LHCN-M2 (cell line): Measurements from ENCODE around the gene PRKN. TPM values are rescaled to one million over a fixed set of nuclear protein-coding genes. Genes with fewer than 3 reads are reported as not detected.

Experiments
- DNase-seq: peaks from one replicate; pipeline ENCODE4 v3.0.0-alpha.2; 2012; ENCODE audit warnings: low read depth
- total RNA-seq: library from RNA; depleted of rRNA; stranded (reverse); fragments of >200 nt; gene quantifications from 2 replicates; pipeline ENCODE4 v1.2.3, GENCODE V29; 2014

PRKN gene
- total RNA-seq, 1 experiment from 2014 or later, result 2.4 TPM

DNA sequence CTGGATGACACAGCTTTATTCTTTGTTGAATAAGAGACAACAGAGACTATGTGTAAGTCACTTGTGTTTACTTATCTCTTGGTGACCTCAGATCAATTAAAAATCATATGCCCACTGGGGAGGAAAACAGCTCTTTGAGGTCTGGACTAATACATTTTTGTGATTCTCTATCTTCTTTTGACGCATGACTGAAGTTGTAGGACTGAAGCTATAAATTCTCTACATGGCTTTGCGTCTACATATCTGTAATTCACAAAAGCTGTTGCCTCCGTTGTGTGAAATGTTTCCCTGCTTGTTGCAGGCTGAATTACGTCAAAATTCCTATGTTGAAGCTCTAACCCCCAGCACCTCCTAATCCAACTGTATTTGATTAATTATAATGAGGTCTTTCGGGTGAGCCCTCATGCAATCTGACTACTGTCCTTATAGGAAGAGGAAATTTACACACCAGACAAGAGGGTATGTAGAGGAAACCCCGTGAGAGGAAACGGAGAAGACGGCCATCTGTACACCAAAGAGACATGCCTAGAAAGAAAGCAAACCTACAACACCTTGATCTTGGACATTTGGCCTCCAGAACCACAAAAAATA lies 481.6 kb downstream of the PRKN start:
- DNase-seq, result no peak

DNA sequence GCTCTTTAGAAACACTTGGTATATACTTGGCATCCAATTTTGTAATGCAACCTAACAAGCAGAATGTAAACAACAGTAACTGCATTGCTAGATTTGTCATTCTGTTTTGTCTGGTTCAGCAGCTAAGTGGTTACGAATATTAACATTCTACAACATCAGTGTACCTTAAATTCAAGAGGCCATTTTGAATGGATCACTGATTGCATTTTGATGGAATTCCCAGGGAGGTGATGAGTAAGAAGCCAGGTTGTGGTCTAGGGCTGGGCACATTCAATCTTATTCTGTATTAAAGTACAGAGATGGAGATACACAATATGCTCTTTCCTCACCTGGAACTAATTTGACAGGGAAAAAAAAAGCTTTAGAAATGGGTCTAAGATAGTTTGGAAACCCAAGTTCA lies 483.5 kb downstream of the PRKN start:
- DNase-seq, result no peak

DNA sequence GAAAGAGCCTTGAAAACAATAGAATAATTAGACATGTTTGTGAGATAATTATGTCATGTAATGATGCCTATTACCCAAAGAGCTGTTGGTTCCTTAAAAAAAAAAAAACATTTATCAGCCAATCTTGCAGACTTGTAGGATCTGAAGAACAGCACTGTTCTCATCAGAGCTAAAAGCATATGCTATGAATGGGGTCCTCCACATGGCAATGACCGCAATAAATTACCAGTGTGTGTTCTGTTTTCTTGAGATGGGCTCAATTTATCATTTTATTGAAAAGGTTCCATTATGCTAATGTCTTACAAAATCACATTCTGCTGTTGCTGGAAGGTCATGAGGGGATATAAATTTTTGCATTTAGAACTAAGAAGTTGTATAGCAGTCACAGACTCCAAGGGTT lies 484.7 kb downstream of the PRKN start:
- DNase-seq, result no peak

DNA sequence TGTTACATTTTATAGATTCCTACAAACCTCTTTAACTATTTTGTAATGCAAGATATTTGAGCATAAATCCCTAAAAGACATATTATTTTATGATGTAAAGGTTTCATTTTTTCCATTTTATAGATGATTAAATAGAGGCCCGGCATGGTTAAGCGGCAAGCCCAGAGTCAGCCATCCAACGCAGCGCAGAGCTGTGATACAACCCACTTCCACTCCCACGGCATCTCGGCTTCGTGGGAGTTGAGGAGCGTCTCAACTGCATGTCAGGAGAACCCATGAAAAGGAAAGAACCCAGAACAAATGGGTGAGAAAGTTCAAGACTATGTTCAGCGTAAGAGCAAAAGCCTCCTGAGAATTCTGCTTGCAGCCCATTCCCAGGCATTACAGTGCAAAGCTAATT lies 488.2 kb downstream of the PRKN start:
- DNase-seq, result no peak

DNA sequence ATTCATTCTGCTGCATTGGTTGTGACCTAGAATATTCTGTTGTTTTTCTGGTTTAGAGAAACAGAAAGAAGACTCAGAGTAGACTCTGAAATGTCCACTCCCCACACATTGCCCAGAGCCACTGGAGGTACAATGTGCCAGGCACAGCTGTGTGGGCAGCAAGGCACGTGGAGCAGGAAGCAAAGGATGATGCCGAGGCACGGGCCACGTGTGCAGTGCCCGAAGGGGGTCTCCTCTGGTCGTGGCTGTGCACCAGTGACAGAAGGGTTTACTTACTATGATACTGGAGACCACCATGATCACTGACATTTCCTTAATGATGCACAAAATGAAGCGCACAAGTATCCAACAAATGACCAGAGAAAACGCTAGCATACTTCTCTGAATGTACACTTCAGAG lies 488.9 kb downstream of the PRKN start:
- DNase-seq, result no peak

DNA sequence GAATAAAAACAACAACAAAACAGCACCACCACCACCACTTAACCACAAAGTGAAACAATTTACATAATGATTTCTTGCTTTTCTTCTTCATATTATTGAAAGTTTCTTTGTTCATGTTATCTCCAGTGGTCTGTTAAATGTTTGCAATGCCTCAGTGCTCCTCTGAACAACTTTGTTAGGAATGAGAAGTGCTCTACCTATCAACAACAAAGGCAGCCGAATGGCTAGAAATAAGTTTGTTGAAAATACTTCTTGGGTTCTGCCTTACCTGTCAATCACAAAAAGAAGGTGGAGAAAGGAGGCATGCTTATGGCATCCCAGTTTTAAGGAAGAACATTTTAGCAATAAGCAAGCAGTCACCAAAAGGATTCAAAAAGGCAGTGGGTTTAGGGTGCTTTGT lies 490.2 kb downstream of the PRKN start:
- no peak for DNase-seq

DNA sequence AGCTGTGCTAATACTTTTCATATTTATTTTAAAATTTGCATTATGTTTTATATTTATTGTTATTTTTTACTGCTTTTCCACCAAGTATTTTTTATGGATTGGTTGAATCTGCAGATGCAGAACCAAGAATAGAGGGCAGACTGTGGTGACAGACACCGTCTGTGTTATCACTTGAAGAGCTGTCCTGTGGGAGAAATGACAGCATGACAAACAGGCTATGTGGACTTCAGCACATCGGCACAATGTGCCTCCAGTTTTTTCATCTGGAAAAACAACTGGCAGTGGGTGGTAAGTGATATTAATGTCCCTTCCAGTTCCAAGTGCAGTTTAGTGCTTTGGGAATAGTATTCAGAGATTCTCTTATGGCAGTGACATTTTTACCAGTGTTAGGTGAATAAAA lies 492.9 kb downstream of the PRKN start:
- no peak for DNase-seq

DNA sequence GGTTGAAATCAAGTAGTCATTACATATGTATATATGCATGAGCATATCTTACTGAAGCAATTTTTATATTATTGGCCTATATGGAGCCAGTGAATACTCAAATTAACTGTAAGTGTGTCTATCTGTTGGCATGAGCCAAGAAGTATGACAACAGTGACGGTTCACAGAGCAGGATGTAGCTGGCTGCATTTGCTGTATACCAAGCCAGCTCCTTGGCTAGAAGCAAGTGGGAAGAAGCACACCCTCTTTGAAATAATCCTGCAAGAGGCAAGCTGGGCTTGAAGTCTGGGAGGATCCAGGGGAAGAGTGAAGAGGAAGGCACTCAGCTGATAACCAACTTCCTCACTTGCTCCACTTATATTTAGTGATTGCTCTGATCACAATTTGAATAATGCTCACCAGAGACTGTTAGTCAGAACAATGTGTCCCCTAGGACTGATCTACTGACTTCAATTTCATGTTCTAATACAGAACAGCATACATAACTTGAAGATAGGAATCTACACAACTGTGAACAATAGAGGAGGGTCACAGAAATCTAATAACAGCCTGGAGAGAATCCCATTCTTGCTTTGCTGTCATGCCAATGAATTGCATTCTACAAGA lies 497.3 kb downstream of the PRKN start:
- DNase-seq, result no peak

DNA sequence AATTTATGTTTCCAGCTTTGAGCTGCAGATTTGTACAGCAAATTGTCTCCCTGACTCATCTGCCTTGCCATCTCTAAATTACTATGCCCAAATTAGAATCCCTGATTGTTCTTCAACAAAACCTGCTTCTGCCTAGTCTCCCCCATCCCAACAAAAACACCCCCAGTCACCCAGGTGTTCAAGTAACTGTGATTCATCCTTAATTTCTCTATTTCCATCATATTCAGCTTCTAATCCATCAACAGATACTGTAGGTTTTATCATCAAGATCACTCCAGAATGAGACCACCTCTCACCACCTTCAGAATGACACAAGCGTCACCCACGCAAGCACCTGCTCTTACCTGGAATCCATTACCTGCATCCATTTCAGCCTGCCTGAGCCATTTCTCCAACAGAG lies 498.5 kb downstream of the PRKN start:
- no peak for DNase-seq

DNA sequence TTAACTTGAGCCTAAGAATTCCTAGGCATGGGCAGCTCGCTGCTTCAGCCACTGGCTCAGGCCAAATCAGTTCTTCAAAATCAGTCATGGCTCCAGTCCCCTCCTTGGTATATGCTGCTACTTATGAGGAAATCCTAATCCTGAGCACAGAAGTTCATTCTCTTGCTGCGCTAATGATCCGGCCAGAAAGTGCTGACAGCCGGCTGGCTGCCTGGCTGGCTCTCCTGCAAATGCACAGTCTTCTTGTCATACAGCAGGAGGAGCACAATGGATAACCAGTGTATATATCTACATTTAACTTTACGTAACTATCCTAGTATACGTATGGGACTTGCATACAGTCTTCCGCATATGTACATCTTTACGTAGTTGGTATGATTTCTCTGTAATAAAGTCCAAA lies 500.8 kb downstream of the PRKN start:
- DNase-seq, result no peak

DNA sequence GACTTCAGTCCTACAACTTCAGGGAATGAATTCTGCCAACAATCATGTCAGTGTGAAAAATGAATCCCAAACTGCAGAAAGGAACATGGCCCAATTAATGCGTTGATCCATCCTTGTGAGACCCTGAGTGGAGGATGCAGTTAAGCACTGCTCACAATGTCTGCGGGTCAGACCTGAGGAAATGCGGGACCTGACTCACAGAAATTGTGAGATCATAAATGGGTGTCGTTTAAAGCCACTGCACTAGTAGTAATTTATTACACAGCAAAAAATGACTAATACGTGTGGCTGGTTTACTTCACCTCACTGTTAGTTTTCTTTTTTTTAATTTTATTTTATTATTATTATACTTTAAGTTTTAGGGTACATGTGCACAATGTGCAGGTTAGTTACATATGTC lies 505.0 kb downstream of the PRKN start:
- no peak for DNase-seq

DNA sequence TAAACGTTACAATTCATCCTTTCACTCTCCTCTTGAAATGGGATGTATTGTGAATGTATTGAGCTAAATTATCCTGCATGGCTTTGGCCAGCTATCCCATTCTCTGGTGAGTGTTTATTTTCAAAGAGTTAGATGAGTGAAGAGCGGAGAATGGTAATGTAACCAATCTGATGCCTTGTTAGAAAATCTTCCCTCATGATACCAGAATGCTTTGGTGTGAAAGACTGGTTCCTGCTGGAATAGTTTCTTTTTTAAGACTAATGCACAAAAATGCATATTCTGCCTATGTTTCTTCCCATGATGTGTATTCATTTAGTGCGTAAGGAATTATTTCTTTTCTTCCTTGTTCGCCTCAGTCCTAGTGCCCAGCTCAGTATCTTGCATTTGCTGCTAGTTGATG lies 506.7 kb downstream of the PRKN start:
- DNase-seq, result no peak

DNA sequence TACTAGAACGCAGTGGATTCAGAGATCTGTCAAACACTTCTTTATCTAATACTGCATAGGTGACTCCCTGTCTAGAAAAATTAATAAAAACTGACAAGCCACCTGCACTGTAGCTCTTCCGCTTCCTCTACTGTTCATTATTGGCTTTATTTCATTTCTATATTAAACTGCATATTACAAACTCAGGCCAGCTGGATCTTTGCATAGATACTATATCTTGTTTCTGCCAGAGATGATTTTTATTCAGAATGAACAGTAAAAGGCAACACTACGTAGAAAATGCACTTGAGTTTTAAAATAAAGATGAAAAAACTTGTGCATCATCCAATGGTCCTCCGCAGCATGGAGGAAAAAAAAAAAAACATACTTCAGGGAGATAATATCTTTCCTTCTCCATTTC lies 508.3 kb downstream of the PRKN start:
- no peak for DNase-seq

DNA sequence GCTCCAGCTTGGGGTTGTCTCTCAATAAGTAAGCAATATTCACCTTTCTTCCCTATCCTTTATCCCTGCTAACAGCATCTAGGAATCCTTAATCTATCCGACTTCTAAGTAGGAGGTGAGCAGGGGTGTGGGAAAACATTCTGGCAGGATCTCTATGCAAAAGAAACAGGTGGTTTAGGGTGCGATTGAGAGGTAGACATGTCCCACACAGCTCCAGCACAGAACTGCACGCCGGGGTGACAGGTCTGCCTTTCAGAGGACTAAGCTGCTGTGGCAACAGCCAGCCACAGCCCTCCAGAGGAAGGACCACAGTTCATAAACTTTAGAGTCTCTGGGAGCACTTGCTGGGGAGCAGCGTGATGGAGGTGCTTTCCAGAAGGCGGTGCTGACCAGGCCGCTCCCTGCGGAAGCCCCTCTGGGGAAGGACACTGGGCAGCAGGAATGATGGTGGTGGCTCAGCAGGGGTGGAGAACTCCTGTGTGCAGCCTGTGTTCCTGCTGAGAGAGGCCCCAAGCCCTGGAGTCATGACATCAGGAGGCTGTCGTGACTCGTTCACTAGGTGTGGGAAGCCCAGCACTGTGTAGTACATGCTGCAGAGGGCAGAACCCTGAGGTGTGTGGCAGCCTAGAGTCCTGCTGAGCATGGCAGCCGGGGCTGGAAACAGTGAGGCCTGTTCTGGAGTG lies 509.6 kb downstream of the PRKN start:
- no peak for DNase-seq

DNA sequence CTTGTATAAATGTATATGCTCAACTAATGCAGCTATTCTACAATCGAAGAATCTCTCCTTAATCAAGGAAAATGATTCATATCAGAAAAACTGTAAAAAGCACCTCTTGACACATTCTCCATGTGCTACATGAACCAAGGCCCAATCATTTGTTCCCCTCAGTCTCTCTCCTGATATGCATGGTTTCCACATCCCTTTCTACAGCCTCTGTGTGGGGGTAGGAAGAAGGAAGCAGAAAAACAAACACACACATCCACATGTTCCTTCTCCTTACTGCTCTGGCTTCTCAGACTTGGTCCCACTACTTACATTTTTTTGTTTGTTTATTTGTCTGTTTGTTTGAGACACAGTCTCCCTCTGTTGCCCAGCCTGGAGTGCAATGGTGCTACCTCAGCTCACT lies 510.5 kb downstream of the PRKN start:
- DNase-seq, result no peak

DNA sequence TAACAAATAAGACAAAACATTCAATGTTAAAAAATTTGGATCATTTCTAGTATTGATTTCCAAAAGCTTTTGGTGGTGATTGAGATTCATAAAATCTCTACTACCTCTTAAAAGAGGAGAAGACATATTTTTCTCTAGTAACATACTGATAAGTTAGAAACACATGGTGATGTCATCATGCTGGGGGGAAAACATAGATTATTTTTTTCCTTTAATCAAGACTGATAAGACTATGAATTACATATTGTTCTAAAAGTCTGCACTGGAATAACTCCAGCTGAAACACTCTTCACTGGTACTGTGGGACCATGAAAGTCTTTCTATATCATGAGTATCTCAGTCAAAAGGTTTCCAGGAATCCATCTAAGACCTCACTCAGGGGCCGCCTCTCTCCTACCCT lies 515.8 kb downstream of the PRKN start:
- DNase-seq, result no peak

DNA sequence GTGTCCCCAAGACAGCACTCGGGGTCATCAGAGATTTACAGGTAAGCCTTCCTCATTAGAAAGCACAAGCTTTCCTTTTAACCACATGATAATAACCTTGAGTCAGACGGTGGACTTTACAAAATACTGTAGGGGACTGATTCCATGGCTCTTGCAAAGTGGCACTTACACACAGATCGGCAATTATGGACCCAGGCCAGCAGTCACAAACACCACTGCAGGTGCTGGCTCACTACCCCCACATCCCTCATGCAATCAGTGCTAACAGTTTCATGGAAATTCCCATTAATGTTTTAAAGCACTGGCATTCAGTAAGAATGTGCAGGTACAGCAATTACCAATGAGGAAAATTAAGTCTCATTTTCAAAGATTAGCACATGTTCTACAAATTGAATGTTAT lies 516.5 kb downstream of the PRKN start:
- no peak for DNase-seq

DNA sequence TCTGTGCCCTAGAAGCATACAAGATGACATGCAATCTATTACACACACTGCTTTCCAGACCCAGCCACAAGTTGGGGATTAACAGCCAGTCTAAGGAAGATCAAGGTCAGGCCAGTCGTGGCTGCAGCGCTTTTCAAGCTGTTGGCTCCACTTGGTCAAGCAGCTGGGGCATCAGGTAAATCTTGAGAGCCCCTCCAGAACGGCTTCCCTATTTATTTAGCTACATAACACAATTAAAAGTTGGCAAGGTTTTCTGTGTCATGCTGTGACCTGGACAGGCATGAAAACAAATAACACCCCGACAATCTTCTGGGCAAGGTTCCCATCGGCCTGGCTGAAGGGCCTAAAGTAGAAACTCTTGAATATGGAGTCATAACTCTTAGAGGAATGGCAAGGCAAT lies 524.3 kb downstream of the PRKN start:
- DNase-seq, result no peak

DNA sequence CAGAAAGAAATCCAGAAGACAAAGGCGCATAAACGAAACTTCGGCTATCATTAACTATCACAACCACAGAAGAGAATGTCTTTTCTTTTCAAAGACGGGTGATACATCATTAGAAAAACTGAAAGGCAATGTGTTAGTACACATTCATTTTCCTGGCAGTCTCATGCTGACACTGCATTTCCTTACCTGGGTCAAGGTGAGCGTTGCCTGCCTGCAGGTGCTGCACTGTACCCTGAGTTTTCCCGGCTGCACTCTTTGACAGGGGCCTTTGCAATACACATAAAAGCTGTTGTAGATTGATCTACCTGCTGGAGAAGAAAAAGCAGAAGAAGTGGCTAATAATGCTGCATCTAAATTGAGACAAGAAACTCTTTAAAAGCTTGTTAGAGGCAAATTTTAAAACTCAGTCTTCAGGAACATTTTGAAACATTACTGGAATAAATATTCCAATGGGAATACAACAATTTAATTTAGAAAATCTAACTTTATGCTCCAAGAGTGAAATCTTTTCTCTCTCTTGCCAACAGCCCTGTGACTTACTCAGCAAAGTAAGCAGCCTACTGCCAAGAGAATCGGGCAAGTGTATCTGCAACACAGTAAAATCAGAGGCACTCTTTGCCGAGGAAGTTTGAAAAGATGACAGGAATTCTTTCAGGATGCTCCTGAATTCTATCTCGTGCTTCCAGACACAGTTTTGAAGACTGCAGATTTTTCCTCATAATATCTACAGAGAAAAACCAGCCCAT lies 526.4 kb downstream of the PRKN start:
- no peak for DNase-seq

DNA sequence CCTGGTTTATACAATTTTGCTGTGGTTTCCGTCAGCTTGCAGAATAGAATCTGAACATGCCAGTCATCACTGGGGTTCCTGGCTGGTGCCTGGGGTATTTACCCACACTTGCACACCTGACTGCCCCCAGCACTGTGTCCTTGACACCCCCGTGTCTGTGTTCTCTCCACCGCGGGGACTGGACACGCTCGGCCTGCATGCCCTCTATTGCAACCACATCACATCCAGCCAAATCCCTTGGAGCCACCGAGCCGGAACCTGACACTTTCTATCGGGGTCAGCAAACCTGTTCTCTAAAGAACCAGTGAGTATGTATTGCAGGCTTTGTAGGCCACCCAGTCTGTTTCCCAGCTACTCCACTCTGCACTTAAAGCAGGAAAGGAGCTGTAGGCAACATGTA lies 527.5 kb downstream of the PRKN start:
- DNase-seq, result no peak

DNA sequence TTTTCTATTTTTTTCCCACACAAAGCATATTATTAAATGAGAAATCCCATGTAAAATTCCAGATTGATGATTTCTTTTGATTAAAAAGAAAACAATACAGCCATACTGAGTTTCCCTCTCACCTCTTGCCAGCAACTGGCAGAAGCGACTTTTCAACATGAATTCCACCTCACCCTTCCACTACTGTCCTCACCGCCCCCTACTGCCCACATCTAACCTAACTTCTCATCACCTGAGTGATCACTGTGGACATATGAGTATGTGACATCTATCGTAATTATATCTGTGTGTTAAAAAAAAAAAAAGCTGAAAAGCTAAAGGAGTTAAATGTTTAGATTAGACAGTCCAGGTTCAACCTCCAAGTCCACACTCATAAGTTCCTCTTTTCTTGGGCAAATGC lies 528.6 kb downstream of the PRKN start:
- DNase-seq, result no peak

DNA sequence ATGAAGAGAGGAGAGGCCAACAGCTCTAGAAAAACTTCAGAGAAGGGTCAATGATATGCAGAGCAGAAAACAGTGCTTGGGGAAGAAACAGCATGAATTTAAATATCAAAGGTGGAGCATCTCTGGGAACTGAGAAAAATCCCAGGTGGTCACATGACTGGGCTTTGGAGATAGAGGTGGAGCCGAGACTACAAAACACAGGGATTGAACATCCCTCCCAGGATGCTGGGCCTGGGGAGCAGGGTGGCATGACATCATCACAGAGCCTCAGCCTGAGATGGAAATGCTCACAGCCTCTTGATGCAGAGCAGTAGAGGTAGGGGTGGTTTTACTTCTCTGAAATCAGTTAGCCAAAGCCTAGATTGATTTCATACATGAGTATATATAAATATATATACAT lies 529.5 kb downstream of the PRKN start:
- DNase-seq, result no peak

DNA sequence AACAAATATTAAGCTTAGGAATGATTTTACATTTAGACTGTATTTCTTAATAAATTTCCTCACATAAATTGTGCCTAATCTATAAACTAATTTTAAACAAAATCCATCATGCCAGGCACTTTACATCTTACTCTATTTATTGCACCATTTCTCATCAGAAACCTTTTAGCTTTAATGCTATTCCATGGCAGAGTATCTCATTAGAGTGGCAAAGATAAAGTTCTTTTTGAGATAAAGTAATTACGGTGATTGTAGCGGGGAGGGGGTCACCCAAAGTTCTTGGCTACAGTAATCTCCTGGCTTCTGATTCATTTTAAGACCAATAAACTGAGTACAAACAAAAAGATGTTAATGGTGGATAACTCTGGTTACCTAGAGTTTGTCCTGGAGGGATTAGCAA lies 532.1 kb downstream of the PRKN start:
- no peak for DNase-seq
